Stimulated activated naive CD4-positive, alpha-beta T cell (primary cell): ENCODE results near the gene TSPAN15.
A peak's percentile ranks its signal among the peaks of the same experiment; 100 is the strongest.

Experiments used
- DNase-seq, 6 experiments: peaks; one replicate each; lab custom pipeline; 2025; lab: John Stamatoyannopoulos, UW

The TSPAN15 gene

GRCh38 chr10:69417542-69417941 lies 33.7 kb upstream of the TSPAN15 start:
- DNase-seq: no peak

- no peak for DNase-seq
Measured at GRCh38 chr10:69418052-69418752, 33.1 kb upstream of the TSPAN15 start.

- no peak for DNase-seq
Measured at GRCh38 chr10:69419096-69419743, 32.0 kb upstream of the TSPAN15 start.

GRCh38 chr10:69419744-69420126 lies 31.5 kb upstream of the TSPAN15 start:
- no peak for DNase-seq

GRCh38 chr10:69421611-69422308 lies 29.5 kb upstream of the TSPAN15 start:
- no peak for DNase-seq

GRCh38 chr10:69422676-69423075 lies 28.6 kb upstream of the TSPAN15 start:
- DNase-seq: no peak

GRCh38 chr10:69425041-69425440 lies 26.2 kb upstream of the TSPAN15 start:
- no peak for DNase-seq

- DNase-seq: peak in 5 of 6 experiments; percentile 39 to 72 (median 66)
Measured at GRCh38 chr10:69425511-69426298, 25.6 kb upstream of the TSPAN15 start.

GRCh38 chr10:69426376-69426727 lies 24.9 kb upstream of the TSPAN15 start:
- DNase-seq: no peak

- no peak for DNase-seq
Measured at GRCh38 chr10:69428165-69428564, 23.1 kb upstream of the TSPAN15 start.

GRCh38 chr10:69434169-69434568 lies 17.1 kb upstream of the TSPAN15 start:
- DNase-seq: no peak

GRCh38 chr10:69434926-69435325 lies 16.3 kb upstream of the TSPAN15 start:
- DNase-seq: no peak

- no peak for DNase-seq
Measured at GRCh38 chr10:69435966-69436520, 15.2 kb upstream of the TSPAN15 start.

- DNase-seq: no peak
Measured at GRCh38 chr10:69437321-69438259, 13.7 kb upstream of the TSPAN15 start.

GRCh38 chr10:69438536-69439349 lies 12.5 kb upstream of the TSPAN15 start:
- no peak for DNase-seq

GRCh38 chr10:69439350-69439739 lies 11.9 kb upstream of the TSPAN15 start:
- no peak for DNase-seq

GRCh38 chr10:69439813-69440506 lies 11.3 kb upstream of the TSPAN15 start:
- DNase-seq: no peak

GRCh38 chr10:69443354-69443753 lies 7.9 kb upstream of the TSPAN15 start:
- DNase-seq: no peak

GRCh38 chr10:69445041-69445440 lies 6.2 kb upstream of the TSPAN15 start:
- DNase-seq: no peak

- no peak for DNase-seq
Measured at GRCh38 chr10:69446229-69446628, 5.0 kb upstream of the TSPAN15 start.
